B cell (primary cell): ENCODE measurements around the gene INPP4A. TPM values are rescaled to one million over a fixed set of nuclear protein-coding genes. Genes with fewer than 3 reads are reported as not detected.

Source experiments
- ATAC-seq: fragments of 200-7000 bp; cut with Tn5 transposase; one replicate; pipeline ENCODE4 v1.10.0; 2021; ENCODE audit warnings: low read depth, mild to moderate bottlenecking, moderate number of reproducible peaks, moderate library complexity
- CTCF ChIA-PET: fragments of 350-600 bp; sonication (Branson Sonifier 250); formaldehyde crosslinking; loops from one replicate; lab custom pipeline; 2021; ENCODE audit warnings: antibody characterized with exemption, inconsistent platforms; lab: Charles Lee
- POLR2A ChIA-PET: fragments of 350-600 bp; sonication (Branson Sonifier 250); formaldehyde crosslinking; loops from one replicate; lab custom pipeline; 2021; ENCODE audit warnings: antibody characterized with exemption; lab: Charles Lee
- DNase-seq: peaks from one replicate; pipeline ENCODE4 v3.0.0; 2013
- H2AFZ ChIP-seq: 2 replicates; pipeline ENCODE4 v1.6.1; 2012; ENCODE audit warnings: mild to moderate bottlenecking, low read depth, low read length; ENCODE audit not compliant: insufficient read depth, poor library complexity, severe bottlenecking
- H3K27ac ChIP-seq, 2 donors: 1 replicate in 1 of 2; 2 replicates in 1 of 2; pipeline ENCODE4 v1.5.1; 2012 to 2013; ENCODE audit warnings: low read length in 2 of 2, mild to moderate bottlenecking in 2 of 2, moderate library complexity in 1 of 2
- H3K27me3 ChIP-seq, 4 experiments: fragments of 200-600 bp in 1 of 4; sonication (generic) in 1 of 4; replicated peaks in 1 of 4; 1 replicate in 2 of 4; 2 replicates in 2 of 4; pipeline versions ENCODE4 v1.6.1 to v1.7.0; 2013 to 2016; ENCODE audit warnings: low read length in 3 of 4, mild to moderate bottlenecking in 2 of 4, mixed read lengths in 1 of 4, moderate library complexity in 1 of 4; ENCODE audit not compliant: insufficient read depth in 4 of 4, control insufficient read depth in 3 of 4; ENCODE audit errors: control extremely low read depth in 1 of 4
- H3K36me3 ChIP-seq, 2 experiments: replicated peaks in 1 of 2; 1 replicate in 1 of 2; 2 replicates in 1 of 2; pipeline versions ENCODE4 v1.6.1 to v1.7.1; 2013; ENCODE audit warnings: low read length in 1 of 2; ENCODE audit not compliant: insufficient read depth in 2 of 2, control insufficient read depth in 1 of 2; ENCODE audit errors: control extremely low read depth in 1 of 2, extremely low read depth in 1 of 2
- H3K4me1 ChIP-seq, 2 donors: fragments of 200-600 bp in 1 of 2; sonication (generic) in 1 of 2; 1 replicate in 1 of 2; 2 replicates in 1 of 2; pipeline versions ENCODE4 v1.5.1 to v1.6.1; 2013 to 2017; ENCODE audit warnings: low read length in 2 of 2; ENCODE audit not compliant: control insufficient read depth in 2 of 2, insufficient read depth in 2 of 2
- H3K4me2 ChIP-seq: replicated peaks from 2 replicates; pipeline ENCODE3; 2012; ENCODE audit warnings: mild to moderate bottlenecking, low read depth, low read length; ENCODE audit not compliant: poor library complexity, severe bottlenecking
- H3K4me3 ChIP-seq, 5 experiments: fragments of 200-600 bp in 1 of 5; sonication (generic) in 1 of 5; 1 replicate in 3 of 5; 2 replicates in 2 of 5; pipeline versions ENCODE4 v1.5.1 to v1.7.0; 2011 to 2016; ENCODE audit warnings: low read length in 4 of 5, mild to moderate bottlenecking in 4 of 5, low read depth in 2 of 5, control low read depth in 1 of 5, moderate library complexity in 1 of 5; ENCODE audit not compliant: insufficient read depth in 1 of 5; ENCODE audit errors: control extremely low read depth in 1 of 5, extremely low read depth in 1 of 5
- H3K79me2 ChIP-seq: fragments of 200-600 bp; sonication (generic); one replicate; pipeline ENCODE4 v1.6.0; 2016; ENCODE audit warnings: low read length; ENCODE audit not compliant: control insufficient read depth, insufficient read depth
- H3K9ac ChIP-seq: fragments of 200-600 bp; sonication (generic); 2 replicates; pipeline ENCODE4 v1.6.1; 2017; ENCODE audit warnings: mild to moderate bottlenecking, low read length, moderate library complexity
- H3K9me3 ChIP-seq, 3 donors: one replicate each; pipeline versions ENCODE4 v1.6.1 to v1.7.1; 2013; ENCODE audit warnings: low read length in 2 of 3; ENCODE audit not compliant: control insufficient read depth in 2 of 3, insufficient read depth in 1 of 3; ENCODE audit errors: control extremely low read depth in 1 of 3
- H4K20me1 ChIP-seq: 2 replicates; pipeline ENCODE4 v1.6.0; 2012; ENCODE audit warnings: mild to moderate bottlenecking, low read length; ENCODE audit not compliant: insufficient read depth, control insufficient read depth, poor library complexity, severe bottlenecking
- H3K27ac Mint-ChIP-seq: one replicate; pipeline ENCODE4 v1.8.0; 2021; ENCODE audit warnings: mixed read lengths
- H3K27me3 Mint-ChIP-seq: one replicate; pipeline ENCODE4 v1.8.0; 2021; ENCODE audit warnings: mixed read lengths
- H3K4me1 Mint-ChIP-seq: one replicate; pipeline ENCODE4 v1.8.0; 2021; ENCODE audit warnings: mixed read lengths
- H3K4me3 Mint-ChIP-seq: one replicate; pipeline ENCODE4 v1.8.0; 2021; ENCODE audit warnings: mixed read lengths
- H3K9me3 Mint-ChIP-seq: one replicate; pipeline ENCODE4 v1.8.0; 2022; ENCODE audit warnings: mixed read lengths; ENCODE audit not compliant: insufficient read depth
- CTCF ChIP-seq: fragments of 200-600 bp; IDR thresholded peaks from one replicate; pipeline ENCODE4 v1.8.0; 2022; ENCODE audit warnings: antibody characterized with exemption, mild to moderate bottlenecking
- EZH2 ChIP-seq: IDR thresholded peaks from 2 replicates; pipeline ENCODE4 v1.6.1; 2012; ENCODE audit warnings: borderline replicate concordance, low read depth, mild to moderate bottlenecking, moderate library complexity, low read length; ENCODE audit not compliant: insufficient read depth, poor library complexity, severe bottlenecking
- WGBS: methylation state at CpG from one replicate; pipeline ENCODE4 v1.1.5; 2013; ENCODE audit warnings: missing lambda C conversion rate; ENCODE audit not compliant: insufficient coverage; 5-methylcytosine and 5-hydroxymethylcytosine counted together
- intact Hi-C: fragments of 100-400 bp; cut with micrococcal nuclease; formaldehyde crosslinking; loops from one replicate; pipeline ENCODE4 v1.10.0; 2022
- polyA plus RNA-seq: library from polyadenylated mRNA; depleted of rRNA; stranded (reverse); fragments of >200 nt; gene quantifications from 2 replicates; pipeline ENCODE4 v1.2.3, GENCODE V29; 2012
- total RNA-seq, 2 donors: library from RNA; stranded (reverse); fragments of 120-200 nt in 1 of 2; gene quantifications; 1 replicate in 1 of 2; 2 replicates in 1 of 2; pipeline versions ENCODE4 v1.2.3 to v1.2.4, GENCODE V29; 2013 to 2022

INPP4A gene
- total and polyA plus RNA-seq, 2 donors (not counting 1 experiment from before 2014, with no cell fraction given): 10.7 to 22.5 TPM

GRCh38 chr2:98569197-98569793 lies 124.6 kb downstream of the INPP4A start:
- no peaks in the 10 kb centered on the region for H3K27me3 ChIP-seq
- ATAC-seq: peak; percentile 76
- no peaks in the 10 kb centered on the region for H4K20me1 ChIP-seq
- H3K9me3 Mint-ChIP-seq: no peaks in the 10 kb centered on the region
- H3K4me3 ChIP-seq: no peak overlapping the region
- H3K27ac Mint-ChIP-seq: no peak overlapping the region
- no peaks in the 10 kb centered on the region for H3K4me1 ChIP-seq
- no peaks in the 10 kb centered on the region for H3K27me3 Mint-ChIP-seq
- H3K4me2 ChIP-seq: no peak overlapping the region
- TF ChIP-seq EZH2: no peak
- peak; percentile 93 for TF ChIP-seq CTCF
- no peak overlapping the region for H3K27ac ChIP-seq
- ChIA-PET CTCF (interaction anchor here (0.9 to 4.4 kb wide), 13 partner anchors 10 to 497 kb away, joined by 3 to 31 read pairs (median 4); no protein-coding TSS in a partner anchor), POLR2A (no interaction called here)
- 74% methylated on average over 18 of the region's 19 CpGs for WGBS
- no peak overlapping the region for H3K9ac ChIP-seq
- no peak overlapping the region for H2AFZ ChIP-seq
- no peaks in the 10 kb centered on the region for H3K79me2 ChIP-seq
- H3K4me1 Mint-ChIP-seq: no peaks in the 10 kb centered on the region
- DNase-seq: peak; percentile 63
- H3K36me3 ChIP-seq: peaks cover 15 to 27% of the 10 kb centered on the region in 2 experiments
- H3K4me3 Mint-ChIP-seq: no peak overlapping the region
- intact Hi-C loops: loop anchor here (1.0 to 5.0 kb wide), 2 partner anchors 156 to 268 kb away; no protein-coding TSS in a partner anchor
- H3K9me3 ChIP-seq: no peaks in the 10 kb centered on the region

GRCh38 chr2:98569915-98570314 lies 125.3 kb downstream of the INPP4A start:
- Histone ChIP-seq H3K4me2 (no peak overlapping the region), H3K4me3 (no peak overlapping the region), H3K27ac (no peak overlapping the region), H3K27me3 (no peaks in the 10 kb centered on the region), H4K20me1 (no peaks in the 10 kb centered on the region), H3K4me1 (no peaks in the 10 kb centered on the region), H2AFZ (no peak overlapping the region), H3K9me3 (no peaks in the 10 kb centered on the region), H3K9ac (no peak overlapping the region), H3K79me2 (no peaks in the 10 kb centered on the region), H3K36me3 (peaks cover 15 to 27% of the 10 kb centered on the region in 2 experiments)
- ATAC-seq (no peak), DNase-seq (no peak)
- H3K9me3 Mint-ChIP-seq: no peaks in the 10 kb centered on the region
- H3K27ac Mint-ChIP-seq: no peak overlapping the region
- intact Hi-C loops: loop anchor here (1.0 to 5.0 kb wide), 2 partner anchors 157 to 267 kb away; no protein-coding TSS in a partner anchor
- ChIA-PET CTCF (interaction anchor here (4.4 kb wide), 1 partner anchor 12 kb away, joined by 31 read pairs; no protein-coding TSS in a partner anchor), POLR2A (no interaction called here)
- H3K4me3 Mint-ChIP-seq: no peak overlapping the region
- 97% methylated on average over 13 of the region's 13 CpGs for WGBS
- no peaks in the 10 kb centered on the region for H3K4me1 Mint-ChIP-seq
- H3K27me3 Mint-ChIP-seq: no peaks in the 10 kb centered on the region
- TF ChIP-seq CTCF (no peak), EZH2 (no peak)
